H7 (cell line): Measurements from ENCODE around the gene SGCD. TPM values are rescaled to one million over a fixed set of nuclear protein-coding genes. Genes with fewer than 3 reads are reported as not detected.

ENCODE experiments used
- DNase-seq: peaks from one replicate; pipeline ENCODE4 v3.0.0; 2012
- H3K27me3 ChIP-seq: 2 replicates; pipeline ENCODE4 v1.6.0; 2011; ENCODE audit warnings: mild to moderate bottlenecking, low read length; ENCODE audit not compliant: control insufficient read depth, insufficient read depth
- H3K36me3 ChIP-seq: replicated peaks from 2 replicates; pipeline ENCODE4 v1.5.1; 2011; ENCODE audit warnings: low read length; ENCODE audit not compliant: control insufficient read depth, insufficient read depth
- H3K4me3 ChIP-seq: 2 replicates; pipeline ENCODE4 v1.5.1; 2011; ENCODE audit warnings: low read depth, mild to moderate bottlenecking, control low read depth, low read length, moderate library complexity; ENCODE audit not compliant: insufficient read depth
- total RNA-seq: library from RNA; depleted of rRNA; stranded (reverse); fragments of >200 nt; shearing (Covaris generic); gene quantifications from 2 replicates; pipeline ENCODE4 v1.2.3, GENCODE V29; 2014

SGCD gene
- total RNA-seq, 1 experiment from 2014 or later = not detected

DNA sequence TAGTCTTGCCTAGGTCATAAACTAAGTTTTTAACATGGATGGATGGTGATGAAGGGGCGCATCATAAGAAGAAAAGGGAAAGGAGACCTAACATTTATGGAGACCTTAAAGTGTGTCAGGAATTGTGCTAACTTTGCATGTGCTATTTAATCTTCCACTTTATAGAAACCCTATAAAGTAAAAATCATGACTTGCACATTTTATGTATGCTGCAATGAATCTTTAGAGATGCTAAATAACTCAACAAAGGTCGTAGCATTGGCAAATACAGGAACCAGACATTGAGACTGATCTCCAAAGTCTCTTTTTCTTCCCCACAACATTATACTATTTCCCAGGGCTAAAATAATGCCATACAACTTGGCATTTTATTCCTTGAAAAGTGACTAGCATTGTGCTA, 214.6 kb downstream of the SGCD start:
- Histone ChIP-seq H3K27me3 (no peaks in the 10 kb centered on the region), H3K36me3 (no peaks in the 10 kb centered on the region), H3K4me3 (no peak overlapping the region)
- DNase-seq = no peak

DNA sequence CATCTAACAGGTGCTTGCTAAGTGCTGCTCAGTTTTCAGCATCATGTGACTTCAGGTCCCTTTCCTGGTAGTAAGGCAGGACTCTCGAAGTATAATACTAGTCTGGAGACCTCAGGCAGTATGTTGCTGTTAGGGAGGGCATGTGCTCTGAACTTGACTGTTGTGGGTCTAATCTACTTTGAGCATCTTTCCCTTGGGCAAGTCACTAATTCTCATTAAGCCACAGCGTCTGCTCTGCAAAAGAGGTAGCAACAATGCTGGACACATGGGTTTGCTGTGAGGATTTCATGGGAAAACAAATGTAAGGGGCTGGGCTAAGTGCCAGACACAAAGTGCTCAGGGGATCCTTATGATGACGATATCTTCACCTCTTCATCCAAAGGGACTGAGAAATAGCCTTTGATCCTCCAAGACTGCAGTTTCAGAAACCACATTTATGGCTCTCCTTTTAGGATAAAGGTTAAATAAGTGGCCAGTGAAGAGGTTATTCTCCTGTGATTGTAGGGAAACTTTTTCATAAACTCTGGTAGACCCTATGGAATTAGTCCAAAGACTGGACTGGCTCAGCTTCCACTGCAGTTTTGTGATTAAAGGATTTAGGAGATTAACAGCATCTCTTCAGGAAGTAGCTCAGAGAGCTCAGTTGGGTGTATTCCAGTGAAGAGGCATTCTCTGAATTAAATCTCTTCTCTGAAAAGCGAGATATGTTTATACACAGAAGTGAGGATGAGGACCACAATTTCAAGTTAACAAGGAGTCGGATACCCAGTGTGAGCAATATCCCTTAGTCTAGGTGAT, 216.6 kb downstream of the SGCD start:
- no peak for DNase-seq
- H3K27me3 ChIP-seq = no peaks in the 10 kb centered on the region
- no peaks in the 10 kb centered on the region for H3K36me3 ChIP-seq
- no peak overlapping the region for H3K4me3 ChIP-seq

DNA sequence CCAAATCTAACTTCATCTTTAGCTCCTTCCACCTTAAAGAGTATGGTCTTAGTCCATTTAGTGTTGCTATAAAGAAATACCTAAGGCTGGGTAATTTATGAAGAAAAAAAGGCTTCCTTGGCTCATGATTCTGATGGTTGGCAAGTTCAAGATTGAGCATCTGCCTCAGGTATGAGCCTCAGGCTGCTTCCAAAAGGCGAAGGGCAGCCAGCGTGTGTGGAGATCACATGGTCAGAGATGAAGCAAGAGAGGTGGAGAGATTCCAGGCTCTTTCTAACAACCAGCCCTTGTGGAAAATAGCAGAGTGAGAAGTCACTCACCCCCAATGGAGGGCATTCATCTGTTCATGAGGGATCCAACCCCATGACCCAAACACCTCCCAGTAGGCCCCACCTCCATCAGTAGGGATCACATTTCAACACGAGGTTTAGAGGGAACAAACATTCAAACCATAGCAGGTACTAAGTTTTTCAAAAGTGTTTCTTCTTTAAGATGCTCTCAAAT, 225.9 kb downstream of the SGCD start:
- no peak for DNase-seq
- H3K36me3 ChIP-seq = no peaks in the 10 kb centered on the region
- no peak overlapping the region for H3K4me3 ChIP-seq
- no peaks in the 10 kb centered on the region for H3K27me3 ChIP-seq

DNA sequence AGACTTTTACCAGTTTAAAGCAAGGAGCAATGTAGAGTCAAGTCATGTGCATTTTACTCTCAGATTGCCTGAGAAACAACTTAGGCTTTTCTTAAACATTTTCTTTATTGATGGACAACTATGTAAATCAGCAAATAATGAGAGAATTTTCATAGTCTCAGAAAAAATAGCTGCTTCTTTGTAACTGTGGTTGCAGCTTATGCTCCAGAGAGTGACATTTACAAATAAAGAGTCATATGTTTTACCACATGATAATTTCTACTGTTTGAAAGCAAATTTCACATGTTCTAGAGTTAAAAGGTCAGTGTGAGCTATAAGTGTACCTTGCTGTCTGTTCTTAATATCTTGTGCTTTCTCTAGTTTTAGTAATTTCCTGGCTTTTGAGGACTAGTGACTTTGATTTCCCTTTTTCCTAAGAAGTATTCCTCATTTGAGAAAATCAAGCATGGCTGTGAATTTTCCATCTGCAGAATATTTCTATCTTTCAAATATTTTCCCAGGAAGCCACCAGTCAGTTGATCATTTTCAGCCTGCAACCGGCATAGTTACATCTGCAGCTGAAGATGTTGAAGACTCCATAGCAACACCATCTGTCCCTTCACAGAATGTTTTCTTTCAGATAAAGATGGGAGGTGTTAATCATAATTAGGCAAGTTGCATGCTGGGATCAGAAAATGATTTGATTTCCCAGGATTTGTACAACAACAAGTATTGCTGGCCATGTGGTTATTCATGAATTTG, 229.9 kb downstream of the SGCD start:
- no peaks in the 10 kb centered on the region for H3K36me3 ChIP-seq
- no peaks in the 10 kb centered on the region for H3K27me3 ChIP-seq
- no peak overlapping the region for H3K4me3 ChIP-seq
- no peak for DNase-seq

DNA sequence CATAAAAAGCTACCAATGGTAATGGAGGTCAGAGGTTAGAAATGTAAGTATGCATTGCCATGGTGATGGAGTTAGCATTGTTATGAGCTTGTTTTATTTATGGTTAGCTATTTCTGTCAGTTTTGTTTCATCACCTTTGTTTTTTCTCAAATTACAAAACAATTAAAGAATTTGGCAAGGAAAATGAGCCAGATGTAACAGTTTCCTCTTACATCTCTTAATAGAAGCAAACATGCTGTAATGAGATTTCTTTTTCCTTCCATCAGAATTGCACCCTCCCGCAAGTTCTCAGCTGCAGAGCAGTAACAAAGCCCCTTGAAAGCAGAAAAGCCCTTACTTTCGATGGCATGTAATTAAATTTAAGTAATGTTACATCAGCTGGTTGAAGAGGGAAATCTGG, 233.0 kb downstream of the SGCD start:
- no peak for DNase-seq
- Histone ChIP-seq H3K4me3 (no peak overlapping the region), H3K27me3 (no peaks in the 10 kb centered on the region), H3K36me3 (no peaks in the 10 kb centered on the region)

DNA sequence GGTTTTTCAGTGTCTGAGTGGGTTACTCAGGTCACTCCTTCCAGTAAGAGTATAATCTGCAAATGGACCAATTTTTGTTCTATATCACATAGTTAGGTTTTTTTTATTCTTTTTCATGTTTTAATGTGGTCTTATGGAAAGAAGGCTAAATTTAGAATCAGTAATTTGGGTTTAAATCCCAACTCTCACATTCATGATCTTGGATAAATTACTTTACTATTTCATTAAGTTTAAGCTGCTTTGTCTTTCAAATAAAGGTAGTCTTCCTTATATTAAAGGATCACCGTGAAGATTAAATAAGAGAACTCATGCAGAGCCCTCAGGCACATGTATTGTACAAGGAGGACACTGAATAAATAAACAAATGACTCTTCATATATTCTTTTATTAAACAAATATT, 234.7 kb downstream of the SGCD start:
- H3K4me3 ChIP-seq = no peak overlapping the region
- no peaks in the 10 kb centered on the region for H3K27me3 ChIP-seq
- no peak for DNase-seq
- no peaks in the 10 kb centered on the region for H3K36me3 ChIP-seq

DNA sequence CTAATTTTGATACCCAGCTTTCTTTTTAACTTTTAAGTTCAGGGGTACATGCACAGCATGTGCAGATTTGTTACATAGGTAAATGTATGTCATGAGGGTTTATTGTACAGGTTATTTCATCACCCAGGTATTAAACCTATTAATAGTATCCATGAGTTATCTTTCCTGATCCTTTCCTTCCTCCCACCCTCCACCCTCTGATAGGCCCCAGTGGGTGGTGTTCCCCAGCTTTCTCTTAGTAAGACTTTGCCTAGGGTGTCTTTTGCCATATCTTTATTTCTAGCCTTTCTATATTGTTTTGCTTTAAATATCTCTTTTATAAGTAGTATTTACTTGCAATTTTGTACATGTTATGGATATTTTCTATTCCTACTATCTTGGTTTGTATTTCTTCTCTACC, 243.7 kb downstream of the SGCD start:
- no peak for DNase-seq
- Histone ChIP-seq H3K4me3 (no peak overlapping the region), H3K27me3 (no peaks in the 10 kb centered on the region), H3K36me3 (no peaks in the 10 kb centered on the region)

DNA sequence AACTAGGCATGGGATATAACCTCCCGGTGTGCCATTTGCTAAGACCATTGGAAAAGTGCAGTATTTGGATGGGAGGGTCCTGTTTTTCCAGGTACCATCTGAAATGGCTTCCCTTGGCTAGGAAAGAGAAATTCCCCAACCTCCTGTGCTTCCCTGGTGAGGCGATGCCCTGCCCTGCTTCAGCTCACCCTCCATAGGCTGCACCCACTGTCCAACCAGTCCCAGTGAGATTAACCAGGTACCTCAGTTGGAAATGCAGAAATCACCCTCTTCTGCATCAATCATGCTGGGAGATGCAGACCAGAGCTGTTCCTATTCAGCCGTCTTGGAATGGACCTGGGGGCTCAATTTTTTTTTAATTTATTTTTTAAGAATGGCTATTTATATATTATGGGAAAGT, 254.8 kb downstream of the SGCD start:
- Histone ChIP-seq H3K4me3 (no peak overlapping the region), H3K36me3 (no peaks in the 10 kb centered on the region), H3K27me3 (no peaks in the 10 kb centered on the region)
- no peak for DNase-seq

DNA sequence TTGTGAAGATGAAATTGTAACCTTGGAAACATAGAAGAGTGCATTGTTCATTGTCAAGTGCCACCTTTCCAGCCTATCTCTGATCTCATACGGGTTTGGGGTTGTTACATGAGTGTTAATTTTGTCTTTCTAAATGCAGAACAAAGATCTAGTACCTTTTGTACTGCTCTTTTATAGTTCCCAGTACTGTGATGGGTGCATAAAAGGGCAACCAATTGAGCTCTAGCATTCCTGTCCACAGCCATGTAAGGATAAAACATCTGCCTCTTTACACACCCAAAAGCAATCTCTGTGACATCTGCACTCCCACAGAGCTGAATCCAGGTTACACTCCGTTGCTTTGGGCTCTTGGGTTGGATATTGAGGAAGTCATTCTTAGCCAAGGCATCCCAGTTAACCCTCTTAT, 255.2 kb downstream of the SGCD start:
- DNase-seq = no peak
- no peaks in the 10 kb centered on the region for H3K36me3 ChIP-seq
- H3K4me3 ChIP-seq = no peak overlapping the region
- H3K27me3 ChIP-seq = no peaks in the 10 kb centered on the region

DNA sequence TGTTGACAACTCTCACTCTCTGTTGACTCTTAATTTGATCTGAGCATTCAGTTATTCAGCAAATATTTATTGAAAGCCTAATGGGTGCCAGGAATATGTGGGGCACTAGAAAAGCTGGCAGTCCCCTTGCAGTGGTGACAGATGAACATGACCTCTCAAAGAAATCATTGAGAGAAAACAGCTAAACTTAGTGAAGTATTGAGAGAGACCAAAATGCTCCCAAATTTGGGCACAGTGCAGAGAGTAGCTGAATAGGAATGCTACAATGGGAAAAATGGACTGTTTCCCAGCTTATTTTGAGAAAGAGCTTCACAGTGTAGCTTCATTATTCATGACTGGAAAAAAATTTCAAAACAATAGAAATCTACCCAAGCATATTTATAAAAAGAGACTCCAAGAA, 257.9 kb downstream of the SGCD start:
- no peak for DNase-seq
- Histone ChIP-seq H3K36me3 (no peaks in the 10 kb centered on the region), H3K4me3 (no peak overlapping the region), H3K27me3 (no peaks in the 10 kb centered on the region)

DNA sequence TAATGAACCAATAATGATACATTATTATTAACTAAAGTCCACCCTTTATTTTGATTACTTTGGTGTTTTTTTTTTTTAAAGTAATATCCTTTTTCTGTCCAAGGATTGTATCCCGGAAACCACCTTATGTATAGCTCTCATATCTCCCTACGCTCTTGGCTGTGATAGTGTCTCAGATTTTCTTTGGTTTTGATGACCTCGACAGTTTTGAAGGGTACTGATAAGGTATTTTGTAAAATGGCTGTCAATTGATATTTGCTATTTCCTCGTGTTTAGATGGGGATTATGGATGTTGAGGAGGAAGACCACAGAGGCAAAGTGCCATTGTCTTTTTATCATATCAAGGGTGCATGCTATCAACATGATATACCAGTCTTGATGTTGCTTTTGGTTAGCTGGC, 259.0 kb downstream of the SGCD start:
- H3K27me3 ChIP-seq = no peaks in the 10 kb centered on the region
- no peak for DNase-seq
- no peaks in the 10 kb centered on the region for H3K36me3 ChIP-seq
- no peak overlapping the region for H3K4me3 ChIP-seq

DNA sequence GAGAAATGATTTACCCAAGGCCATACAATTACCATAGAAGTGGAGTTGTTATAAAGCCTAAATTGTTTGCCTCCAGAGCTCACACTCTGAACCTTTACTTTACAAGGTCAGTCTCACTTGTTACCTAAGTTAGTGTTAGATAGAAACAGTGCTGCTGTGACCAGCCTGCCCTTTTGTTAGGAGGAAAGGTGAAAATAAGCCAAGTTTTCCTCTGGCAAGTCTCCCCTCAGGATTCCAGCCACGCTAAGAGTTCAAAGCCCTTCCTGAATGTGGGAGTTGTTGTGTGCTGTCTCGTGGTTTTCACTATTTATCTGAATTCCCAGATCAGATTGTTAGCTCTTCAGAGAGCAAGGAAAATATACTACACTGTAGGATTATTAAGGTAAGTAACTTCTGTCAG, 260.0 kb downstream of the SGCD start:
- no peak for DNase-seq
- no peaks in the 10 kb centered on the region for H3K27me3 ChIP-seq

DNA sequence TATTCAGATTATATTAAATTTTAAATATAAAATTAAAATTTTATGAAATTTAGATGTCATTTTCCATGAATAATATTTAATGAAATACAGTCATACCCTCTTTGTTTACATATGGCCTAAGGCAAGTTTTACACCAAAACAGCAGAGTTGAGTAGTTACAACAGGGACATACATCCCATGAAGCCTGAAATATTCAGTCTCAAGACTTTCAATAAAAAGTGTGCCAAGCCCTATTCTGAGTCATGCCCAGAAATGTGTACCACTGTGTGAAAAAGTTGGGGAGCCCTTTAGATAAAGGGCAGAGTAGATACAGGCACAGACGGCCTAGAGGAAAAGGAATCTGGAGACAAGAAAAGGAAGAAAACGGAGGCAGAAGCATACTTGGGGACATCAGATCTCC, 261.3 kb downstream of the SGCD start:
- Histone ChIP-seq H3K27me3 (no peaks in the 10 kb centered on the region), H3K36me3 (no peaks in the 10 kb centered on the region), H3K4me3 (no peak overlapping the region)
- no peak for DNase-seq

More for the DNA sequence above, 260.0 kb downstream of the SGCD start:
- H3K4me3 ChIP-seq = no peak overlapping the region
- no peaks in the 10 kb centered on the region for H3K36me3 ChIP-seq

DNA sequence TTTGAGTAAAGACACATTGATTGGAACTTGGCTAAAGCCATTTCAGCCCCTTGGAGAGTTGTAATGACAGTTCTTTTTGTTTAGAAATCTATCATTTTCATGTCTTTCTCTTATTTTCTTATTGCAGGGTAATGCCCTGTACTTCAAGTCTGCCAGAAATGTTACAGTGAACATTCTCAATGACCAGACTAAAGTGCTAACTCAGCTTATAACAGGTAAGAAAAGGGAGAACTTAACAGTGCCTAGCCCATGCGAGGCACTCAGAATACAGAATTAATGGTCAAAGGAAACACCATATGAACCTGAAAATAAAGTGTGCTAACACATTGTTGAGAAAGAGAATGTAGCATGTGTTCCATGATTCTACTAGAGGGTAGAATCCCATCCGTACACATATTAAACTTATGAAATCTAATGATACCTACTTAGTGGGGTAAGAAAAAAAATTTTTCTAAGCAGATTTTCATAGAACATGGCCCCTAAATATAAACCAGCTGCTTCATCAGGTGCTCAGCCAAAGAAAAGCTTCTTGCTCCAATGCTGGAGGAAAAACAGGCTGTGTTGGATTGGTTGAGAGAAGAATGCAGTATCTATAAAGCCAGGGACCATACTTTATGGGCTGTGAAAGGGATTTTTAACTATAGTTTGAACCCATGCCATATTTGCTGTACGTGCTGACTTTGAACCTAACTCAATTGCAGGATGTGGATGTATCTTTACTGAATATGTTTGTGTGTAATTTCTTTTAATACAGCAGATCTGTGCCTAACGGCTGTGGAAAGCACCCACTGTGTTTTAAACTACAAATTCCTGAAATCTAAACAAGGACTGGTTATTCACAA, 262.4 kb downstream of the SGCD start:
- no peaks in the 10 kb centered on the region for H3K27me3 ChIP-seq
- no peak overlapping the region for H3K4me3 ChIP-seq
- DNase-seq = no peak
- no peaks in the 10 kb centered on the region for H3K36me3 ChIP-seq

DNA sequence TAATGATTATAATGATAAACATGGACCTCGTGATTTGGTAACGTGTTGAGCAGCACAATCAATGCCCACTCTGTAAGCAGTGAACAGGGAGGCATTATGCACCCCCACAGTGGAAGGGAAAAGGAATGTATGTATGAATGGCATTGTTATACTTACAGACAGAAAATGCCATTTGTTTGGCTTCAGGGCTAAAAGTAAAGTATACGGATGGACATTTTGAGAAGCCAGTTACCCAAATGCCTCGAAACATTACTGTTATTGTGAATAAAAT, 262.9 kb downstream of the SGCD start:
- no peak for DNase-seq
- no peak overlapping the region for H3K4me3 ChIP-seq
- H3K36me3 ChIP-seq = no peaks in the 10 kb centered on the region
- no peaks in the 10 kb centered on the region for H3K27me3 ChIP-seq
